HG03457 (cell line): Measurements from ENCODE around the gene FAAH.
"Not testable (repeated sequence)": the region's sequence is repeated elsewhere in the genome, so short reads cannot be mapped to it uniquely, and the experiment has no call there.

Source experiments
- ATAC-seq: cut with Tn5 transposase; IDR thresholded peaks from one replicate; pipeline ENCODE4 v1.9.1; 2021; ENCODE audit warnings: moderate number of reproducible peaks; ENCODE audit not compliant: unreplicated experiment

Gene FAAH

GRCh38 chr1:46394108-46394871 is at the start of gene FAAH:
FAAH (plus strand) TSS chr1:46394317; CDS start chr1:46394349, 32 bp downstream.
- no peak for ATAC-seq

DNA sequence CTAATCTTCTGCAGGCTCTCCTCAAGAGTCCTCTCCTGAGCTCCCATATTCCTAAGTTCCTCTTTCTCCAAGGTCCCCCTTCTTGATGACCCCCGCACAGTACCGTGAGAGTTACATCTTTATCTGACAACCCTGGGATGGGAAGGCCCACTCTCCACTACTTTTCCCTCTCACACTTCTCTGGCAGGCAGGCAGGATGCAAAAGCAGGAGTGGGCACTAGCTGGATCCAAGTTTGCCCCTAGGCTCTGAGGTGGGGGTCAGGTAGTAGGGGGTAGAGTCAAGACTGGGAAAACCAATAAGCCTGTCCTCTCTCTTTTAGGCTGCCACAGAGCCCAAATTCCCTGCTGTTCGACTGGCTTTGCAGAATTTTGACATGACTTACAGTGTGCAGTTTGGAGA is 49.6 kb upstream of the FAAH start:
- ATAC-seq: no peak

GRCh38 chr1:46345281-46345680 is 48.8 kb upstream of the FAAH start:
- ATAC-seq: no peak

DNA sequence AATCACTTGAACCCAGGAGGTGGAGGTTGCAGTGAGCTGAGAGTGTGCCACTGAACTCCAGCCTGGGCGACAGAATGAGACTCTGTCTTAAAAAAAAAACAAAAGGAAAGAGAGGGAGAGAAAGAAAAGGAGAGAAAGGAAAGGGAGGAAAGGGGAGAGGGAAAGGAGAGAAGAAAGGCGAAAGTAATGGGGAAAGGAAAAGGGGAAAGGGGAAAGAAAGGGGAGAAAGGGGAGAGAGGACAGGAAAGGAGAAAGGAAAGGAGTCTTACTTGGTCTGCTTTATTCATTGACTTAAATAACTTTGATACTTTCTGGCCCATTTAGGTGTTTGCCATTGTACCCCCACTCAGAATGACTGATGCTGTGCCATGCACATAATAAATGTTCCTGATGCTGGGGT is 41.8 kb upstream of the FAAH start:
- ATAC-seq: no peak

GRCh38 chr1:46355920-46356319 is 38.2 kb upstream of the FAAH start:
- not testable (repeated sequence) for ATAC-seq

GRCh38 chr1:46362158-46362557 is 32.0 kb upstream of the FAAH start:
- no peak for ATAC-seq

DNA sequence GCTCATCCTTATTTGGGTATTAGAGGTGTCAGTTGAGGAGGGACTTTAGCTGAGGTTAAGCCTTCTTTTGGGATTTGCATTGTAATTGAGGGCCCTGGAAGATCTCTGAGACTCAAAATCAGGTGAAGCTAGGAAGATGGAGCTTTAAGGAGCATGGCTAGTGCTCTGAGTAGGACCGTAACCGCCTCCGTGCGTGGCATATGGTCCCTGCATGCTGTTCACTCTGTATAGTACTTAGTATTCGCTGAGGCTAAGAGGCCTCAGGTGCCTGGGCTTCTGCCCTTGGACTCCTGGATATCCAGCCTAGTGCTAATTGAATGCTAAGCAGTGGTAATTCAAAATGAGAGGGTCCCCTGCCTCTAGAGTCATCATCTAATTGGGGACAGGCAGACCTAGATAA is 31.0 kb upstream of the FAAH start:
- no peak for ATAC-seq

DNA sequence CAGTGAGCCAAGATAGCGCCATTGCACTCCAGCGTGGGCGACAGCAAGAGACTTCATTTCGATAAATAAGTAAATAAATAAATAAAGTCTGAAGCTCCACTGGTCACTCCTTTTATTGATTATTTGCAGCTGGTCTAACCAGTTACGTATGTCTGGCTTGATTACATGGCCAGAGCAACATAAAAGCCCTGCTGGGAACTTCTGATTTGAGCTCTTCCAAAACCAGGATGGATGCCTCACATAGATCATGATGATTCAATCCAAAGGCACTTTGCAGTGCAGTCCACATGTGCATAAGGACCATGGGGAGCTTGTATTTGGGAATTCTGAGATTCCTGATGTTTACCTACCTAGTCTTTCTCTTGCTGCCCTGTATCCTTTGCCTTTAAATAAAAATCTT is 29.5 kb upstream of the FAAH start:
- no peak for ATAC-seq

DNA sequence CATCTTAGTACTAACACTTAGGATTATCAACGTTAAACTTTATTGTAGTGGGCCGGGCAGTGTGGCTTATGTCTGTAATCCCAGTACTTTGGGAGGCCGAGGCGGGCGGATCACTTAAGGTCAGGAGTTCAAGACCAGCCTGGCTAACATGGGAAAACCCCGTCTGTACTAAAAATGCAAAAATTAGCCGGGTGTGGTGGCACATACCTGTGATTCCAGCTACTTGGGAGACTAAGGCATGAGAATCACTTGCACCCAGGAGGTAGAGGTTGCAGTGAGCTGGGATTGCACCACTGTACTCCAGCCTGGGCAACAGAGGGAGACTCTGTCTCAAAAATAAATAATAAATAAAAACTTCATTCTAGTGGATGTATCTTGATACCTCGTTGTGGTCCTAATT is 28.3 kb upstream of the FAAH start:
- not testable (repeated sequence) for ATAC-seq

GRCh38 chr1:46367072-46367471 is 27.0 kb upstream of the FAAH start:
- no peak for ATAC-seq

- not testable (repeated sequence) for ATAC-seq
These were observed 26.4 kb upstream of the FAAH start for GRCh38 chr1:46367701-46368100.

DNA sequence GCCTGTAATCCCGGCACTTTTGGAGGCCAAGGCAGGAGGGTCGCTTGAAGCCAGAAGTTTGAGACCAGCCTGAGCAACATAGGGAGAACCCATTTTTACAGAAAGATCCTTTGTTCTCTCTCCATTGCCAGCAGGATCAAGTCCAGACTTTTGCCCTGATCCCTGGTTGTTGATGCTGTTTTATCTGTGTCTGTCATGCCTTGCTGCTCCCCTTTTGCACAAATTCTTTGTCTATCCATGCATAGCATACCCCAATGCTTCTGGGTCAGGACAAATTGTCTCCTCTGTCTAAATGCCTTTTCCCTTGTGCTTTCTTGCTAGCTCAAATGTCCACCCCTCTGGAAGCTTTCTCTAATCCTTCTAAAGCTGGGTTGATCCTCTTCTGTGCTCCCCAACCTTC is 25.3 kb upstream of the FAAH start:
- ATAC-seq: no peak

- ATAC-seq: no peak
These were observed 24.4 kb upstream of the FAAH start for GRCh38 chr1:46369542-46370213.

DNA sequence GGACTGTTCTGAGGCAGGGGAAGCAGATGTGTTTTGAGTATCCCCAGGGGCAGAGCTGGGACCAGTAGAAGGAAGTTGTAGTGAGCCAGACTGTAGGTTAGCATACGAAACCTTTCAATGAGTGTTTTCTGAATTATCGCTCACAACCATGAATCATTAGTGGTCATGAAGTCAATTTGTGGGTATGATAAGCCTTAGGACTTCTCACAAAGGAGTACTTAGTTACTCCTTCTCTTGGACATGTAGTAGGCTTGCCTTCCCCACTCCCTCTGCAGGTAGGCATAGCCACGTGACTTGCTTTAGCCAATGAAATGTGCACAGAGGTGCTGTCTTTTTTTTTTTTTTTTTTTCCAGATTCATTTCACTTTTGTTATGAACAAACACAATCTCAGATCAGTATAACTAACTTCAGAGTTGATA is 23.9 kb upstream of the FAAH start:
- no peak for ATAC-seq

DNA sequence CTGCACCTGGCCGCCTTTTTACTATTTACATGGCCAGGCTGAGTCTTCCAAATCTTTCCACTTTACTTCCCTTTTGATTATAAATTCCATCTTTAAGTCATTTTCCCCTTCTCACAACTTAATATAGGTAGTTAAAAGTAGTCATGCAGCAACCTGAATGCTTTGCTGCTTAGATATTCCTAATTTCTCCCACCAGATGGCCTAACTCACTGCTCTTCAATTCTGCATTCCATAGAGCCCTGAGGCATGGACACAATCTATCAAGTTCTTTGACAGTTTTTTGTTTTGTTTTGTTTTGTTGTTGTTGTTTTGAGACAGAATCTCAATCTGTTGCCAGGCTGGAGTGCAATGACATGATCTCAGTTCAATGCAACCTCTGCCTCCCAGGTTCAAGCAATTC is 21.7 kb upstream of the FAAH start:
- ATAC-seq: no peak

- no peak for ATAC-seq
These were observed 14.1 kb upstream of the FAAH start for GRCh38 chr1:46379996-46380395.

DNA sequence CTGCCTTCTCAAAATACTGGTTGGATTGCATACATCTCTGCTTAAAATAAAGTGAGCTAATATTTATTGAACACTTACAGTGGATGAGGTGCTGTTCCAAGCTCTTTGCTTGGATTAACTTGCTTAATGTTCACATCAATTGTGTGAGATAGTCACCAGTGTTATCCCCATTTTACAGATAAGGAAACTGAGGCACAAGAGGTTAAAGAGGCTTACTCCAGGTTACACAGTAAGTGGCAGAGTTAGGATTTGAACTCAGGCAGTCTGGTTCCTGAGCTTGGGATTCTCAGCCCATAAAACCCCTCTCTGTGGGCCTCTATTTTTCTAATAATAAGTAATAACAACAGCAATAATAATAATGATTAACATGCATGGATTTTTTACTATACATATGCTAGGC is 13.6 kb upstream of the FAAH start:
- no peak for ATAC-seq

GRCh38 chr1:46393510-46393909 is 607 bp upstream of the FAAH start:
- ATAC-seq: no peak

- no peak for ATAC-seq
These were observed 852 bp downstream of the FAAH start for GRCh38 chr1:46394872-46395465.

DNA sequence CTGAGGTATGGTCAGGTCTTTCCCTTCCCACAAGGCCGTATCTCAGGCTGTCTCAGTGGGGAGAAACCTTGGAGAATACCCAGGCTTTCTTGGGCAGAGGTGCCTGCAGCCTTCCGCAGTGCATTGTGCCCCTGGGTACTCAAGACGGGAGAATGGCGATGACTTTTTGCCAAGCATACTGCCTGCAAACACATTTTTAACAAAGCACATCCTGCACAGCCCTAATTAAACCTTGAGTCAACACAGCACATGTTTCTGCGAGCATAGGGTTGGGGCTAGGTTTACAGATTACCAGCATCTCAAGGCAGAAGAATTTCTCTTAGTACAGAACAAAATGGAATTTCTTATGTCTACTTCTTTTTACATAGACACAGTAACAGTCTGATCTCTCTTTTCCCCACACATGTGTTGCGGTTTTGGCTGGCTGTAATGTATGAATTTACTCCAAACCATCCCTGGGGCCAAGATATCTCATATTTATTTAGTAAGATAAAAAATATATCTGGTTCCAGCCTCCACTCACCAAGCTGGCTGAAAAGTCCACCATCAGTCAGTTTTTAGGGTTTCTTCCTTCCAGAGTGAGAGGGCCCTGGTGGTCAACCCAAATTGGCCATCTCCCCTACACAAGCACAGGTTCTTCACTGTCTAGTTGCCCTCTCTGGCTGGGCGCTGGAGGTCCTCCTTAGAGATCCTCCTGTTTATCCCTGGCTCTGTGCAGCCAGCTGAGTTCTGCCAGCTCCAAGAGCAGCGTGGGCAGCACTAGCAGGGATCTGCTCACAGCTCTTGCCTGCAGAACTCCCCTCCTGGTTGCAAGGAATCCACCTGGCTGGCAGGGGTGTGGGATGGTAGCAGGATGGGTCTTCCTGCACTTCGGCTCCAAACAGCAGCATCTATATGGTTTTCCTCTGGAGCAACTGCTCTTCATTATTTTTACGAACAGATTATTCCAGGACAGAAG is 2.6 kb downstream of the FAAH start:
- no peak for ATAC-seq

DNA sequence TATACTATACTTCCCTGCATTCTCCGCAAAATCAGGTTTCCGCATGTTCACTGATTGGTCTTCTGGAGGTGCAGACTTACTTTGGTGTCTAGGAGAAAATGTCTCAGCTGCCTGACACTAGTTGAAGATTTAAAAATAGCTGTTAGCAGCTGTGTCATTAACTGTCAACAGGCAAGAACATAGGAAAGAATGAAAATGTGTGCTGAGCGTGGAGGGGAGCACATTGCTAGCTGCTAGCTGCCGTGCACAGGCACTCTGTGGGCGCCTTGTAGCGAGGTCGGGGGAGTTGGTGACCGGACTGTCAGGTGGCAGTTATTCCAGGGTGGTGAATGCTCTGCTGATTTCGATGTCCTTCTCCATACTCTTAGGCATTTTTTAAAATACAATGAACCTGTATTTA is 5.2 kb downstream of the FAAH start:
- ATAC-seq: no peak
